Measurements from ENCODE around the gene FUZ. TPM values are rescaled to one million over a fixed set of nuclear protein-coding genes. Genes with fewer than 3 reads are reported as not detected.

Gene FUZ
- total RNA-seq, 1 experiment from 2014 or later = 13.9 TPM

DNA sequence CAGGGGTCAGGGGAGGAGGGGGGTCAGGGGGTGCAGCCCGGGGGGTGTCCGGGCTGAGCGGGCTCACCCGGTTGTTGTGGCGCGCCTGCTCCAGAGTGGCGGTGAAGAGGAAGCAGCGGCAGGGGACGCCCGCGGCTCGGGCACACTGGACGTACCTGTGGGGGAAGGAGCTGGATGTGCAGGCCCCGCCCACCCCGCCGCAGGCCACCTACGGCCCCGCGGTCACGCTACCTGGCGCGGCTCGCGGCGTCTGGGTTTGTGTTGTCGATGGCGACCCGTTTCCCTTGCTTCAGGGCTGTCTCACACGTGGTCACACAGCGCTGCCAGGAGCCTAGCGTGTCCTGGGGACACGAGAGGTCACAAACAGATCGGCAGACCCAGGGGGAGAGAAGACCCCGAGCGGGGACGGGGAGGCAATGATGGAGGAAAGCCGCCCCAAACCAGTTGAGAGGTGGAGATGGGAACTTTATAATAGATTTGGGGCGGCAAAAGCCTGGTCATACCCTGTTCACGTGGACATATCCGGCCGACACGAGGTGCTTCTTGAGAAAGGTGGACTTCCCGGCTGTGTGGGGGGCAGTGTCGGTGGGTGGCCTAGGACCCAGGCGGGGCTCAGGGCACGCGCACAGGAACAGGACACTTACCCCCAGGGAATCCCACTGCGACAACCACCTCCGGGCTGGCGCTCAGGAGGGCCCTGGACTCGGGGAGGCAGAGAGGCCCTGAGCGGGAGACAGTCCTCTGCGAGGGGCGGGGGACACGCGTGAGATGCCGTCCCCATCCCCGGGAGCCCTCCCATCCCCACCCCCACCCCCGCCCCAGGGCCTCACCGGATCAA is 48.7 kb upstream of the FUZ start:
- Histone ChIP-seq H3K27me3 (ENCODE audit: control insufficient read depth, insufficient read depth, low read length) (no peaks in the 10 kb centered on the region), H3K4me3 (ENCODE audit: low read depth in 2 of 2, low read length in 2 of 2) (no peak overlapping the region), H3K36me3 (ENCODE audit: control insufficient read depth, insufficient read depth, low read length) (no peaks in the 10 kb centered on the region), H3K27ac (ENCODE audit: low read length) (peak overlapping the region; percentile 71; the same call in 1 of the 2 replicates), H3K9me3 (ENCODE audit: control insufficient read depth, insufficient read depth, low read depth, low read length) (no peaks in the 10 kb centered on the region), H3K4me1 (ENCODE audit: control insufficient read depth, insufficient read depth, low read length) (peaks cover 41% of the 10 kb centered on the region)
- CTCF ChIA-PET = no interaction called here
- in situ Hi-C loops (cut with HindIII; ENCODE audit: low pct_unique_long_range_greater_than_20kb, low sequenced_read_pairs) (no loop called here), intact Hi-C loops (cut with micrococcal nuclease; ENCODE audit: unreplicated experiment) (no loop called here)
- POLR2A ChIA-PET = no interaction called here
- peak; percentile 9; the same call in 1 of the 2 replicates for ATAC-seq
- TF ChIP-seq SIN3A (IDR thresholded peaks at IDR 0.05; ENCODE audit: borderline replicate concordance, insufficient read depth, low read depth, low read length) = no peak
- TF ChIP-seq, protein P1, sequence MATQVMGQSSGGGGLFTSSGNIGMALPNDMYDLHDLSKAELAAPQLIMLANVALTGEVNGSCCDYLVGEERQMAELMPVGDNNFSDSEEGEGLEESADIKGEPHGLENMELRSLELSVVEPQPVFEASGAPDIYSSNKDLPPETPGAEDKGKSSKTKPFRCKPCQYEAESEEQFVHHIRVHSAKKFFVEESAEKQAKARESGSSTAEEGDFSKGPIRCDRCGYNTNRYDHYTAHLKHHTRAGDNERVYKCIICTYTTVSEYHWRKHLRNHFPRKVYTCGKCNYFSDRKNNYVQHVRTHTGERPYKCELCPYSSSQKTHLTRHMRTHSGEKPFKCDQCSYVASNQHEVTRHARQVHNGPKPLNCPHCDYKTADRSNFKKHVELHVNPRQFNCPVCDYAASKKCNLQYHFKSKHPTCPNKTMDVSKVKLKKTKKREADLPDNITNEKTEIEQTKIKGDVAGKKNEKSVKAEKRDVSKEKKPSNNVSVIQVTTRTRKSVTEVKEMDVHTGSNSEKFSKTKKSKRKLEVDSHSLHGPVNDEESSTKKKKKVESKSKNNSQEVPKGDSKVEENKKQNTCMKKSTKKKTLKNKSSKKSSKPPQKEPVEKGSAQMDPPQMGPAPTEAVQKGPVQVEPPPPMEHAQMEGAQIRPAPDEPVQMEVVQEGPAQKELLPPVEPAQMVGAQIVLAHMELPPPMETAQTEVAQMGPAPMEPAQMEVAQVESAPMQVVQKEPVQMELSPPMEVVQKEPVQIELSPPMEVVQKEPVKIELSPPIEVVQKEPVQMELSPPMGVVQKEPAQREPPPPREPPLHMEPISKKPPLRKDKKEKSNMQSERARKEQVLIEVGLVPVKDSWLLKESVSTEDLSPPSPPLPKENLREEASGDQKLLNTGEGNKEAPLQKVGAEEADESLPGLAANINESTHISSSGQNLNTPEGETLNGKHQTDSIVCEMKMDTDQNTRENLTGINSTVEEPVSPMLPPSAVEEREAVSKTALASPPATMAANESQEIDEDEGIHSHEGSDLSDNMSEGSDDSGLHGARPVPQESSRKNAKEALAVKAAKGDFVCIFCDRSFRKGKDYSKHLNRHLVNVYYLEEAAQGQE (IDR thresholded peaks at IDR 0.05; ENCODE audit: insufficient read depth in 1 of 2, low read depth in 2 of 2, low read length in 1 of 2) = no peak
- TF ChIP-seq, protein P2, sequence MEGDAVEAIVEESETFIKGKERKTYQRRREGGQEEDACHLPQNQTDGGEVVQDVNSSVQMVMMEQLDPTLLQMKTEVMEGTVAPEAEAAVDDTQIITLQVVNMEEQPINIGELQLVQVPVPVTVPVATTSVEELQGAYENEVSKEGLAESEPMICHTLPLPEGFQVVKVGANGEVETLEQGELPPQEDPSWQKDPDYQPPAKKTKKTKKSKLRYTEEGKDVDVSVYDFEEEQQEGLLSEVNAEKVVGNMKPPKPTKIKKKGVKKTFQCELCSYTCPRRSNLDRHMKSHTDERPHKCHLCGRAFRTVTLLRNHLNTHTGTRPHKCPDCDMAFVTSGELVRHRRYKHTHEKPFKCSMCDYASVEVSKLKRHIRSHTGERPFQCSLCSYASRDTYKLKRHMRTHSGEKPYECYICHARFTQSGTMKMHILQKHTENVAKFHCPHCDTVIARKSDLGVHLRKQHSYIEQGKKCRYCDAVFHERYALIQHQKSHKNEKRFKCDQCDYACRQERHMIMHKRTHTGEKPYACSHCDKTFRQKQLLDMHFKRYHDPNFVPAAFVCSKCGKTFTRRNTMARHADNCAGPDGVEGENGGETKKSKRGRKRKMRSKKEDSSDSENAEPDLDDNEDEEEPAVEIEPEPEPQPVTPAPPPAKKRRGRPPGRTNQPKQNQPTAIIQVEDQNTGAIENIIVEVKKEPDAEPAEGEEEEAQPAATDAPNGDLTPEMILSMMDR (IDR thresholded peaks at IDR 0.05) = peak; percentile 10; the same call in 1 of the 2 replicates
- 0 out of 2 replicates have a peak, but pooled peaks have one; percentile 9 for TF ChIP-seq POLR2AphosphoS5 (IDR thresholded peaks at IDR 0.05; ENCODE audit: low read depth, low read length)
- TF ChIP-seq TCF7L2 (IDR thresholded peaks at IDR 0.05; ENCODE audit: low read depth, low read length) = no peak
- no TSS peak for BruUV-seq (replicated peaks)
- no peak for DNase-seq (ENCODE audit: low read depth, low spot score)

DNA sequence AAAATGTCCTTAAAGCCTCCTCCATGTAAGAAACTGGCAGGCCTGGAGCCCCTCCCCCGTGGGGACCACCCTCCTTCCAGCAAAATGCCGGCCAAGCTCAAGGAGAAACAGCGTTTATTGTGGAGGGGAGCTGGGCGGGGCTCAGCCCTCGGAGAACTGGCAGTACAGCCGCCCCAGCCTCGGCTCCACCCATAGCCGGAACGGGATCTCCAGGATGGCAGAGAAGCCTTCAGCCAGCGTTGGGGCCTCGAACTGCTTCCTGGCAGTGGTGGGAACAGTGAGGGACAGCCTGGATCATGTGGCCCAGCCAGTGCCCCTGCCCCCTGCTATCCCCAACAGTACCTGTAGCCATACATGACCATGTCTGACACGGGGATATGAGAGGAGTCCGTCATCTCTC is 48.0 kb upstream of the FUZ start:
- H3K27me3 ChIP-seq (ENCODE audit: control insufficient read depth, insufficient read depth, low read length) = no peaks in the 10 kb centered on the region
- no TSS peak for BruUV-seq (replicated peaks)
- in situ Hi-C loops (cut with HindIII; ENCODE audit: low pct_unique_long_range_greater_than_20kb, low sequenced_read_pairs) = no loop called here
- peak; percentile 27 for ATAC-seq
- no peaks in the 10 kb centered on the region for H3K36me3 ChIP-seq (ENCODE audit: control insufficient read depth, insufficient read depth, low read length)
- no peak for DNase-seq (ENCODE audit: low read depth, low spot score)
- peaks cover 41% of the 10 kb centered on the region for H3K4me1 ChIP-seq (ENCODE audit: control insufficient read depth, insufficient read depth, low read length)
- H3K27ac ChIP-seq (ENCODE audit: low read length) = peak overlapping the region; percentile 84
- H3K4me3 ChIP-seq (ENCODE audit: low read depth in 2 of 2, low read length in 2 of 2) = no peak overlapping the region
- TF ChIP-seq, protein P1 (IDR thresholded peaks at IDR 0.05; ENCODE audit: insufficient read depth in 1 of 2, low read depth in 2 of 2, low read length in 1 of 2) = no peak
- TF ChIP-seq SIN3A (IDR thresholded peaks at IDR 0.05; ENCODE audit: borderline replicate concordance, insufficient read depth, low read depth, low read length) (no peak), POLR2AphosphoS5 (IDR thresholded peaks at IDR 0.05; ENCODE audit: low read depth, low read length) (no peak), TCF7L2 (IDR thresholded peaks at IDR 0.05; ENCODE audit: low read depth, low read length) (no peak)
- TF ChIP-seq, protein P2 (IDR thresholded peaks at IDR 0.05) = no peak
- ChIA-PET POLR2A (no interaction called here), CTCF (no interaction called here)
- intact Hi-C loops (cut with micrococcal nuclease; ENCODE audit: unreplicated experiment) = no loop called here
- H3K9me3 ChIP-seq (ENCODE audit: control insufficient read depth, insufficient read depth, low read depth, low read length) = no peaks in the 10 kb centered on the region
